K562 treated with DMSO at 1 percent for 48 hours (cell line): ENCODE measurements around the gene S1PR5. TPM values are rescaled to one million over a fixed set of nuclear protein-coding genes. Genes with fewer than 3 reads are reported as not detected.

ENCODE experiments used
- total RNA-seq: library from RNA; unstranded; fragments of 300-600 nt; gene quantifications from 2 replicates; pipeline ENCODE4 v1.2.3, GENCODE V29; 2022; ENCODE audit warnings: low replicate concordance; ENCODE audit errors: extremely low read depth

Gene S1PR5
- not detected in 2 replicates for total RNA-seq

GRCh38 chr19:10517361-10517759 lies at the start of gene S1PR5:
TSS of gene S1PR5 (minus strand) at chr19:10517447. CDS start at chr19:10515011, 2,436 bp downstream.

GRCh38 chr19:10565567-10566407 lies 48.5 kb upstream of the S1PR5 start, which contains the start of gene KRI1:
TSS of gene KRI1 (minus strand) at chr19:10566010. CDS start at chr19:10565999, 11 bp downstream.

GRCh38 chr19:10543420-10544241 lies 26.4 kb upstream of the S1PR5 start, which contains the start of gene ATG4D:
TSS of gene ATG4D (plus strand) at chr19:10543904. CDS start at chr19:10544091, 187 bp downstream.

GRCh38 chr19:10503002-10503789 lies 14.1 kb downstream of the S1PR5 start, which contains the start of gene KEAP1:
TSS of gene KEAP1 (minus strand) at chr19:10503356. CDS start at chr19:10500033, 3,323 bp downstream.

Other genes with a start within 250 kb of the S1PR5 start
- gene ICAM1, start 246.3 kb downstream of the S1PR5 start, total RNA-seq: 228 TPM in 1 of 2 replicates, not detected in the other
- not detected in 2 replicates for gene ICAM4, start 230.5 kb downstream of the S1PR5 start, total RNA-seq
- gene ICAM5, start 227.5 kb downstream of the S1PR5 start, total RNA-seq: not detected in 2 replicates
- gene ZGLP1, start 207.6 kb downstream of the S1PR5 start, total RNA-seq: not detected in 2 replicates
- gene FDX2, start 201.4 kb downstream of the S1PR5 start, total RNA-seq: not detected in 2 replicates
- gene RAVER1, start 183.9 kb downstream of the S1PR5 start, total RNA-seq: not detected in 2 replicates
- not detected in 2 replicates for gene ICAM3, start 177.8 kb downstream of the S1PR5 start, total RNA-seq
- 316 TPM in 1 of 2 replicates, not detected in the other for gene TYK2, start 136.9 kb downstream of the S1PR5 start, total RNA-seq
- not detected in 2 replicates for gene CDC37, start 113.9 kb downstream of the S1PR5 start, total RNA-seq
- not detected in 2 replicates for gene PDE4A, start 96.9 kb downstream of the S1PR5 start, total RNA-seq
- not detected in 2 replicates for gene KEAP1, start 14.1 kb downstream of the S1PR5 start, total RNA-seq
- gene ATG4D, start 26.5 kb upstream of the S1PR5 start, total RNA-seq: not detected in 2 replicates
- not detected in 2 replicates for gene KRI1, start 48.6 kb upstream of the S1PR5 start, total RNA-seq
- gene CDKN2D, start 51.5 kb upstream of the S1PR5 start, total RNA-seq: not detected in 2 replicates
- not detected in 2 replicates for gene AP1M2, start 69.9 kb upstream of the S1PR5 start, total RNA-seq
- not detected in 2 replicates for gene SLC44A2, start 108.1 kb upstream of the S1PR5 start, total RNA-seq
- not detected in 2 replicates for gene ILF3, start 136.9 kb upstream of the S1PR5 start, total RNA-seq
- not detected in 2 replicates for gene QTRT1, start 184.0 kb upstream of the S1PR5 start, total RNA-seq
- 1,345 TPM in 1 of 2 replicates, not detected in the other for gene DNM2, start 200.6 kb upstream of the S1PR5 start, total RNA-seq